ENCODE data around the gene CYTH3.

GRCh38 chr7:6153646-6154541 lies 118.5 kb downstream of the CYTH3 start:
- no peak for TF ChIP-seq CTCF (conservative IDR thresholded peaks at IDR 0.05 in 1 of 2, IDR thresholded peaks at IDR 0.05 in 1 of 2; ENCODE audit: low read depth in 1 of 2, low read length in 2 of 2)
- TF ChIP-seq EZH2 (IDR thresholded peaks at IDR 0.05; ENCODE audit: low read length, missing control alignments) = no peak

Data from fibroblast of lung (primary cell).